PC-3 (cell line): ENCODE measurements around the gene PTCD1. TPM values are rescaled to one million over a fixed set of nuclear protein-coding genes. Genes with fewer than 3 reads are reported as not detected.

Experiments
- ATAC-seq: fragments of 200-7000 bp; cut with Tn5 transposase; 2 replicates; pipeline ENCODE4 v1.9.1; 2020; ENCODE audit warnings: mild to moderate bottlenecking, moderate library complexity
- BruUV-seq: library from RNA; stranded (reverse); fragments of 400-500 nt; replicated peaks from 2 replicates; lab custom pipeline; 2021; lab: Mats Ljungman, UMichigan
- CTCF ChIA-PET: fragments of 300-600 bp; sonication (Branson Sonifier 250); formaldehyde crosslinking; loops from one replicate; lab custom pipeline; 2022; ENCODE audit warnings: antibody characterized with exemption; lab: Charles Lee
- POLR2A ChIA-PET: fragments of 300-600 bp; sonication (Branson Sonifier 250); formaldehyde crosslinking; loops from one replicate; lab custom pipeline; 2022; ENCODE audit warnings: antibody characterized with exemption; ENCODE audit not compliant: unreplicated experiment; lab: Charles Lee
- DNase-seq: peaks from one replicate; pipeline ENCODE4 v3.0.0-alpha.2; 2015
- H2AFZ ChIP-seq: fragments of 300-600 bp; sonication (generic); 2 replicates; pipeline ENCODE4 v1.6.0; 2016; ENCODE audit warnings: antibody characterized with exemption, low read length
- H3F3A ChIP-seq: fragments of 300-600 bp; sonication (generic); one replicate; pipeline ENCODE4 v1.6.0; 2017; ENCODE audit warnings: antibody characterized with exemption, low read length, control low read depth, mild to moderate bottlenecking; ENCODE audit not compliant: unreplicated experiment
- H3K27ac ChIP-seq: fragments of 300-600 bp; sonication (generic); 2 replicates; pipeline ENCODE4 v1.5.1; 2016; ENCODE audit warnings: mild to moderate bottlenecking, low read length
- H3K27me3 ChIP-seq: fragments of 300-600 bp; sonication (generic); 2 replicates; pipeline ENCODE4 v1.6.1; 2016; ENCODE audit warnings: low read length, mixed read lengths
- H3K36me3 ChIP-seq: fragments of 300-600 bp; sonication (generic); 2 replicates; pipeline ENCODE4 v1.6.1; 2016; ENCODE audit warnings: low read depth, mixed run types, low read length, mixed read lengths
- H3K4me1 ChIP-seq: fragments of 300-600 bp; sonication (generic); 2 replicates; pipeline ENCODE4 v1.5.1; 2016; ENCODE audit warnings: low read length; ENCODE audit not compliant: insufficient read depth
- H3K4me2 ChIP-seq: fragments of 300-600 bp; sonication (generic); 2 replicates; pipeline ENCODE4 v1.6.0; 2016; ENCODE audit warnings: low read length
- H3K4me3 ChIP-seq: fragments of 300-600 bp; sonication (generic); 2 replicates; pipeline ENCODE4 v1.5.1; 2016; ENCODE audit warnings: mild to moderate bottlenecking, low read length, mixed read lengths
- H3K79me2 ChIP-seq: fragments of 300-600 bp; sonication (generic); 2 replicates; pipeline ENCODE4 v1.6.1; 2017; ENCODE audit warnings: low read length, mixed read lengths
- H3K9ac ChIP-seq: fragments of 300-600 bp; sonication (generic); 2 replicates; pipeline ENCODE4 v1.6.0; 2016; ENCODE audit warnings: mild to moderate bottlenecking, low read length
- H3K9me2 ChIP-seq: fragments of 300-600 bp; sonication (generic); replicated peaks from 2 replicates; pipeline ENCODE4 v1.6.1; 2016; ENCODE audit warnings: mixed run types, low read length, mixed read lengths
- H3K9me3 ChIP-seq: fragments of 300-600 bp; sonication (generic); 2 replicates; pipeline ENCODE4 v1.6.1; 2016; ENCODE audit warnings: low read length, mixed read lengths
- H4K20me1 ChIP-seq: fragments of 300-600 bp; sonication (generic); 2 replicates; pipeline ENCODE4 v1.6.1; 2016; ENCODE audit warnings: low read length, mixed read lengths
- CTCF ChIP-seq: fragments of 300-600 bp; sonication (generic); conservative IDR thresholded peaks from 2 replicates; pipeline ENCODE4 v1.5.1; 2017; ENCODE audit warnings: antibody characterized with exemption, low read depth, mild to moderate bottlenecking, low read length
- EZH2 ChIP-seq: fragments of 300-600 bp; sonication (generic); IDR thresholded peaks from one replicate; pipeline ENCODE4 v1.6.1; 2017; ENCODE audit warnings: antibody characterized with exemption, mild to moderate bottlenecking, low read length; ENCODE audit not compliant: unreplicated experiment
- EZH2phosphoT487 ChIP-seq: fragments of 300-600 bp; sonication (generic); IDR thresholded peaks from 2 replicates; pipeline ENCODE4 v1.6.1; 2018; ENCODE audit warnings: mild to moderate bottlenecking, antibody characterized with exemption, low read length, borderline replicate concordance
- intact Hi-C: fragments of 100-400 bp; cut with micrococcal nuclease; formaldehyde crosslinking; loops from 2 replicates; pipeline ENCODE4 v1.9.0; 2023
- total RNA-seq: library from RNA; depleted of rRNA; stranded (reverse); fragments of >200 nt; gene quantifications from 2 replicates; pipeline ENCODE4 v1.2.3, GENCODE V29; 2014

PTCD1 gene
- total RNA-seq, 1 experiment from 2014 or later, result 10.4 TPM

GRCh38 chr7:99396418-99397296, 41.9 kb downstream of the PTCD1 start:
- Histone ChIP-seq H3F3A (no peaks in the 10 kb centered on the region), H3K36me3 (peaks cover 22% of the 10 kb centered on the region), H3K9ac (no peak overlapping the region), H3K27me3 (no peaks in the 10 kb centered on the region), H3K27ac (no peak overlapping the region), H3K79me2 (no peaks in the 10 kb centered on the region), H3K9me2 (no peaks in the 10 kb centered on the region), H3K4me3 (no peak overlapping the region), H3K4me2 (no peak overlapping the region), H3K4me1 (no peaks in the 10 kb centered on the region), H3K9me3 (no peaks in the 10 kb centered on the region), H2AFZ (no peak overlapping the region), H4K20me1 (0 out of 2 replicates have a peak, but pooled peaks cover 2% of the 10 kb centered on the region)
- CTCF ChIA-PET, result interaction anchor here (0.6 kb wide), 1 partner anchor 183 kb away, joined by 3 read pairs; no protein-coding TSS in a partner anchor
- BruUV-seq, result TSS peak; percentile 5
- intact Hi-C loops, result no loop called here
- POLR2A ChIA-PET, result no interaction called here
- ATAC-seq (no peak), DNase-seq (no peak)
- TF ChIP-seq CTCF, result no peak
- TF ChIP-seq EZH2phosphoT487, result no peak
- no peak for TF ChIP-seq EZH2

GRCh38 chr7:99395616-99396327, 42.8 kb downstream of the PTCD1 start:
- peaks cover 17% of the 10 kb centered on the region for H3K36me3 ChIP-seq
- H3K4me1 ChIP-seq, result no peaks in the 10 kb centered on the region
- no peak overlapping the region for H3K4me3 ChIP-seq
- no peak overlapping the region for H3K27ac ChIP-seq
- H3K4me2 ChIP-seq, result no peak overlapping the region
- CTCF ChIA-PET, result no interaction called here
- TF ChIP-seq EZH2 (no peak), EZH2phosphoT487 (no peak), CTCF (no peak)
- H3K9ac ChIP-seq, result no peak overlapping the region
- H3K9me3 ChIP-seq, result no peaks in the 10 kb centered on the region
- intact Hi-C loops, result no loop called here
- H2AFZ ChIP-seq, result no peak overlapping the region
- ATAC-seq (no peak), DNase-seq (no peak)
- no peaks in the 10 kb centered on the region for H3F3A ChIP-seq
- POLR2A ChIA-PET, result no interaction called here
- 0 out of 2 replicates have a peak, but pooled peaks cover 2% of the 10 kb centered on the region for H4K20me1 ChIP-seq
- BruUV-seq, result TSS peak; percentile 88
- no peaks in the 10 kb centered on the region for H3K27me3 ChIP-seq
- H3K9me2 ChIP-seq, result no peaks in the 10 kb centered on the region
- H3K79me2 ChIP-seq, result no peaks in the 10 kb centered on the region
